GM19238 (cell line): Measurements from ENCODE around the gene CLIP3.
"Not testable (repeated sequence)": the region's sequence is repeated elsewhere in the genome, so short reads cannot be mapped to it uniquely, and the experiment has no call there.

Experiments used
- DNase-seq: peaks from one replicate; pipeline ENCODE4 v3.0.0; 2011; ENCODE audit warnings: low spot score; ENCODE audit not compliant: insufficient read length

Gene CLIP3, protein sequence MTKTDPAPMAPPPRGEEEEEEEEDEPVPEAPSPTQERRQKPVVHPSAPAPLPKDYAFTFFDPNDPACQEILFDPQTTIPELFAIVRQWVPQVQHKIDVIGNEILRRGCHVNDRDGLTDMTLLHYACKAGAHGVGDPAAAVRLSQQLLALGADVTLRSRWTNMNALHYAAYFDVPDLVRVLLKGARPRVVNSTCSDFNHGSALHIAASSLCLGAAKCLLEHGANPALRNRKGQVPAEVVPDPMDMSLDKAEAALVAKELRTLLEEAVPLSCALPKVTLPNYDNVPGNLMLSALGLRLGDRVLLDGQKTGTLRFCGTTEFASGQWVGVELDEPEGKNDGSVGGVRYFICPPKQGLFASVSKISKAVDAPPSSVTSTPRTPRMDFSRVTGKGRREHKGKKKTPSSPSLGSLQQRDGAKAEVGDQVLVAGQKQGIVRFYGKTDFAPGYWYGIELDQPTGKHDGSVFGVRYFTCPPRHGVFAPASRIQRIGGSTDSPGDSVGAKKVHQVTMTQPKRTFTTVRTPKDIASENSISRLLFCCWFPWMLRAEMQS

DNA sequence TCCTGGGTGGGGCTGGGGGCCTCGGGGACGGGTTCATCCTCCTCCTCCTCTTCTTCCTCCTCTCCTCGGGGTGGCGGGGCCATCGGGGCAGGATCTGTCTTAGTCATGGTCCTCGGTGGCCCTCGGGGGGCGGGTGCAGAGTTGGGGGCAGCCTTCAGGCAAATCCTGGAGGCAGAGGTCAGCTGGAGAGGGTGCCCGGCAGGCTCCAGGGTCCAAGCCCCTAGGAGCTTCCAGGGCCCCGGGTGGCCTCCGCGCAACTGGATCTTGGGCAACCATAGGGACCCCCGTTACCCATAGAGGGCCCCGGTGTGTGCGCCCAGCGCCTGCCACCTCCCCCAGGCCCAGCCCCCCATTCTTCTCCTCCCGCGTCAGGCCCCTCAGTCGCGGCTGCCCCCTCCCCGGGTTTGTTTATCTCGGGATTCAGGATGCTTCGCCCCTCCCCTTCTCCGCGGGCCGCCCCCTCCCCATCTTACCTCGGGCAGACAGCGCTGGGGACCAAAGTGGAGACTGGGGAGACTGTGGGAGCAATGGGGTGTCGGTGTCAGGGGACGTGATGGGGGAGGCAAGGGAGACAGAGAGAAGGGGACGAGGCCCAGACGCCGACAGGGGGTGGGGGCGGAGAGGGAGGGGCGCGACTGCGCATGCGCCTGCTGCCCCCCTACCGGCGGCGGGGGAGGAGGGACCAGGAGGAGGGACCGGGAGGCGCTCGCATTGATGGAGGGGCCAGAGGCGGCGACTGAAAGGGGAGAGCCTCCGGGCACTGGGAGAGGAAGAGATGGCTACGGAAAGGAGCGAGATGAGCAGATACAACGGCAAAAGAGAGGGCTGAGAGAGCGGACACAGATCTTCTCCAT is at the start of gene CLIP3:
TSS of gene CLIP3 (minus strand) at position 623 of the 854 bp plus-strand sequence. CDS start at position 107, 516 bp downstream.
- DNase-seq, result peak; percentile 82

DNA sequence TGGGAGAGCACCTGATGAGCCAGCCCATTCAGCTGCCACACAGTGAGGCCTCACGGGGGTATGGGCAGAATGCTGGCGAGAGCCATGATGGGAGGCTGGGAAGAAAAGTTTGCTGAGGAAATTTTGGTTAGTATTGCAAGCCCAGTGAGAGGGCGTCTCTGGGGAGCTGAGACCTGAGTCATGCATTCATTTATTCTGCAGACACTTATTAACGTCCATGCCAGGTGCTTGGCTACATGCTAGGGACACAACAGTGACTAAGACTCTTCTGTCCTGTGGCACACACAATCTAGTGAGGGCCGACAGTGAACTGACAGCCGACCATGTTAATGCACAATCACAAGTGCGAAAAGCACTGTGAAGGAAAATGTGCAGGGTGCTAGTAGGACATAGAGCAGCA is 49.2 kb upstream of the CLIP3 start:
- DNase-seq, result no peak

DNA sequence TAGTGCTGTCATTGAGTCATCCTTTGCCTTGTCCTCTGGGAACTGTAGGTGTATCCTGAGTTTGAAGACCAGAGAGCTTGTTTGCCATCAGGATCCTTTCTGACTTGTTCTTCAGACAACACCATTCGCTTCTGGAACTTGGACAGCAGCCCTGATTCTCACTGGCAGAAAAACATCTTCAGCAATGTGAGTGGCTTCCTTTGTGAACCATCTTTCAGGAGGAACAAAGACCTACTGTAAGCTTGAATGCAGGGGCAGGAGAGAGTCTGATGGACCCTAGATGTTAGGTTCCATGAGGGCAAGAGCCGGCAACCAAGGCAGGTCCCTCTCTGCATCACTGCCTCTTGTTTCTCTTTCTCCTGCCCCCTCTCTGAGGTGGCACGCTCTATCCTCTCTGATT is 48.7 kb upstream of the CLIP3 start:
- DNase-seq, result no peak

DNA sequence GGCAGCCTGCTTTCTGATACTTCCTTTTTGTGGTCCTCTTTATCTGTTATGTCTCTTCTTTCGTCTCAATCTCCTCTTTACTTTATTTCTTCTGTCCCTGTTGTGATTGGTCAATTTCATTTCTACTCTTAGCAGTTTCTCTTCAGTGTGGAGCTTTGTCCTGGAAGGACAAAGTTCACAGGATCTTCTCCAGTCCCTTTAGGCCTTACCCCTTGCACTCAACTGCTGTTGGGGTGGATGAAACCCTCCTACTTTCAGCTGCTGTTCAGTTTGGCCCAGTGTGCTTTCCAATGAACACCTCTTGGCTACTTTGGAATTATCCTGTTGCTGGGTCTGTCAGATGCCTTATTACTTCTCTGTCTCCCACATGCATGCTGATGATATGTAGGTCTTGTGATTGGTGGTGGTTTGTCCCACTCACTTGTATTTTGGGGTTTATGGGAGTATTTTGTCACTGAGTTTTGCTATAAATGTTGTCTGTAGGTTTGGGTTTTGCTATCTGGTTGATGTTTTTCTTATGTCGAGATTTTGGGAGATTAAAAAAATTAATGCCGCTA is 46.8 kb upstream of the CLIP3 start:
- DNase-seq, result no peak

DNA sequence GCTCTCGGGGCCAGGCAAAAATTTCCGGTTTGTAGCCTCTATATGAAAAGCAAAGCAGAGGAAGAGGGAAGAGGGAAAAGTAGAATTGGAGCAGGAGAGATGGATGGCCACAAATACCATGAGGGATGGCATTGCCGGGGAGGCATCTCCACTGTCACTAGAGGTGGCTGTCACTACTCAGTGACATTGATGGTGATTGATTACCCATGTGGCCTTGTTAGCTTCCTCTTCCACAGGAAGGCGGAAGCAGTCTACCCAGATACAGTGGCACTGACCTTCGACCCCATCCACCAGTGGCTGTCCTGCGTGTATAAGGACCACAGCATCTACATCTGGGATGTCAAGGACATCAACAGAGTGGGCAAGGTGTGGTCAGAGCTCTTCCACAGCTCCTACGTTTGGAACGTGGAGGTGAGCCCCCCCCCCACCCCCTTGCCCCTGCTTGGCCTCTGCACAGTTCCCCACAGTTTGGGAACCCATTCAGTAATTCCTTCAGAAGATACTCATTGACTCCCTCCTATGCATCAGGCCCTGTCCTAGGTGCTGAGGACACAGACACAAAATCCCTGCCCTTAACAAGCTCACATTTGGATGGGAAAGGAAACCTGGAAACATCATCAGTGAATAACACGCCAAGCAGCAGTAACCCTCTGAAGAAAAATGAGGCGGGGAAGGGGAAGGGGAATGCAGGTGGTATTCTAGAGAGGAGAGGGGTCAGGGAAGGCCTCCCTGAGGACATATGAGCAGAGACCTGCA is 40.6 kb upstream of the CLIP3 start:
- no peak for DNase-seq

DNA sequence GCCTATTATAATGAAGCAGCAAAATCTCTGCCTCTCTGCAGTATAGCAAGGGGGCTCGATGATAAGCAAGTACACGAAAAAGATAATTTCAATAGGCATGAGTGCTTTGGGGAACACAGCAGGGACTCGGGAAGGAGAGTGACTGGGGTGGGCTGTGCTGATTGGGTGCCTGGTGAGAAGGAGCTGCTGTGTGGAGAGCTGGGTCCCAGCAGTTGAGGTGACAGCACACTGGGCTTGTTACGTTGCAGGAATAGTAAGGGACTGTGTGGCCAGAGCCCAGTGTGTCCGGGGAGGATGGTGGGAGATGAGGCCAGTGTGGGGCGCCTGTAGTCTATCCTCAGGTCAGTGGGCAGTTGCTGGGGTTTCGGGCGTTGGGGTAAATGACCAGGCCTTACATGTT is 39.4 kb upstream of the CLIP3 start:
- no peak for DNase-seq

DNA sequence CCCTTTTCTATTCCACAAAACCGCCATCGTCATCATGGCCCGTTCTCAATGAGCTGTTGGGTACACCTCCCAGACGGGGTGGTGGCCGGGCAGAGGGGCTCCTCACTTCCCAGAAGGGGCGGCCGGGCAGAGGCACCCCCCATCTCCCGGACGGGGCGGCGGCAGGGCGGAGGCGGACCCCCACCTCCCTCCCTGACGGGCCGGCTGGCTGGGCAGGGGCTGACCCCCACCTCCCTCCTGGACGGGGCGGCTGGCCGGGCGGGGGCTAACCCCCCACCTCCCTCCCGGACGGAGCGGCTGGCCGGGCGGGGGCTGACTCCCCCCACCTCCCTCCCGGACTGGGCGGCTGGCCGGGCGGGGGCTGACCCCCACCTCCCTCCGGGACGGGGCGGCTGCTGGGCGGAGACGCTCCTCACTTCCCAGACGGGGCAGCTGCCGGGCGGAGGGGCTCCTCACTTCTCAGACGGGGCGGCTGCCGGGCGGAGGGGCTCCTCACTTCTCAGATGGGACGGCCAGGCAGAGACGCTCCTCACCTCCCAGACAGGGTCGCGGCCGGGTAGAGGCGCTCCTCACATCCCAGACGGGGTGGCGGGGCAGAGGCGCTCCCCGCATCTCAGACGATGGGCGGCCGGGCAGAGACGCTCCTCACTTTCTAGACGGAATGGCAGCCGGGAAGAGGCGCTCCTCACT is 36.3 kb upstream of the CLIP3 start:
- DNase-seq, result not testable (repeated sequence)

DNA sequence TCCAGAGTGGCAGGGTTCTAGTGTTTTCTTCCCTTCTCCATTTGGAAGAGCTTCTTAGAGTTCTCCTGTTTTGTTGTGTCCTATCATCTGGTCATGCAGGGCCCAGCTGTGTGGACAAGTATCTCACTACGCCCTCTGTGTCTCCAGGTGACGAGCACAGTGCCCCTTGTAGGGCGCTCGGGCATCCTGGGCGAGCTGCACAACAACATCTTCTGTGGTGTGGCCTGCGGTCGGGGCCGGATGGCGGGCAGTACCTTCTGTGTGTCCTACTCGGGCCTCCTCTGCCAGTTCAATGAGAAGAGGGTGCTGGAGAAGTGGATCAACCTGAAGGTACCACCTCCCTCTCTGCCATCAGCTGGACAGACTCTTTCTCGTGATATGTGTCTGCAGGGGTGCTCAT is 35.0 kb upstream of the CLIP3 start:
- DNase-seq, result no peak

DNA sequence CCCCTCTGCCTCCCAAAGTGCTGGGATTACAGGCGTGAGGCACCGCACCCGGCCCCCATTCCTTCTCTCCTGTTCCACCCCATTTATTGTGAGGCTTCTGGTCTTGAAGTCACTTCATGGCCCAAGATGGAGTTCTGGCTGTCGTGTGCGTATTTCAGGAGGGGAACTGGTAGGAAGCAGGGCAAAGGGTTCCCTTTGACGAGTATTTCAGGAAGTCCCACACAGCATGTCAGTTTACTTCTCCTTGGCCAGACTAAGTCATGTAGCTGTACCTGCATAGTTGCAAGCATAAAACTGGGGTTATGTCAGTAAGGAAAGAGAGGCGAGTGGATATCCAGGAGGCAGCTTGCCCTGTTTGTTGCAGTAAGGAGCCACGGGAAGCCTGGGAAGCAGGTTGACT is 32.2 kb upstream of the CLIP3 start:
- no peak for DNase-seq

DNA sequence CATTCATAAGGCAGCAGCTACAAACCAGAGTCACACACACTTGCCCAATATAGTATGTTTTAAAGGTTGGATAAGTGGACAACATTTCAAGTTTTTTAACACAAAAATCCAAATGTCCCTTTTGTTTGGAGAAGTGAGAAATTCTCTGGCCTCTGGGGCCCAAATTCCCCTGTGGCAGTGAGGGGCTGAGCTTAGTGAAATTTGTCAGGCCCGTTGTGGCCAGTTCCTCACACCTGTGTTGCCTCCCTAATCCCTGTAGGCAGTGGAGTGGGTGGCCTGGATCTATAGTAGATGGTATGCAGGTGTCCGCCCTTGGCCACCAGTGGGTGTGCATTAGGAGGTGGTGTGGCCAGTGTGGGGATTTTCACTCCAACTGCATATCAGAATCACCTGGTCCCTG is 28.7 kb upstream of the CLIP3 start:
- DNase-seq, result no peak

DNA sequence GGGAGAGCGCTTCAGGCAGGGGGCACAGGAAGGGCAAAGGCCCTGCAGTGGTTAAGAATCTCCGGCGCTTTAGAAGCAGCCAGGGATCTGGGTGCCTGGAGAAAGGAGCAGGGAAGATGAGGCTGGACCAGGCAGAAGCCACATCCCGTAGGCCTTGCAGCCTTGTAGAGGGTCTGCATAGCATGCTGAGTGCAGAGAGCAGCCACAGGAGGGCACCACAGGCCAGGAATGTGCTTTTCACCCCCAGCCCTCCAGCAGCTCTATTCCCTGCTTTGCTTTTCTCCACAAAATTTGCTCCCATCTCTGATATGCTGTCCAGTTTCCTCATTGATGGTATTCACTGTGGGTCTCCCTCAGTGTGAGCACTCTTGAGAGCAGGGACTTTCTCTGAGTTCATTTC is 27.8 kb upstream of the CLIP3 start:
- DNase-seq, result no peak

DNA sequence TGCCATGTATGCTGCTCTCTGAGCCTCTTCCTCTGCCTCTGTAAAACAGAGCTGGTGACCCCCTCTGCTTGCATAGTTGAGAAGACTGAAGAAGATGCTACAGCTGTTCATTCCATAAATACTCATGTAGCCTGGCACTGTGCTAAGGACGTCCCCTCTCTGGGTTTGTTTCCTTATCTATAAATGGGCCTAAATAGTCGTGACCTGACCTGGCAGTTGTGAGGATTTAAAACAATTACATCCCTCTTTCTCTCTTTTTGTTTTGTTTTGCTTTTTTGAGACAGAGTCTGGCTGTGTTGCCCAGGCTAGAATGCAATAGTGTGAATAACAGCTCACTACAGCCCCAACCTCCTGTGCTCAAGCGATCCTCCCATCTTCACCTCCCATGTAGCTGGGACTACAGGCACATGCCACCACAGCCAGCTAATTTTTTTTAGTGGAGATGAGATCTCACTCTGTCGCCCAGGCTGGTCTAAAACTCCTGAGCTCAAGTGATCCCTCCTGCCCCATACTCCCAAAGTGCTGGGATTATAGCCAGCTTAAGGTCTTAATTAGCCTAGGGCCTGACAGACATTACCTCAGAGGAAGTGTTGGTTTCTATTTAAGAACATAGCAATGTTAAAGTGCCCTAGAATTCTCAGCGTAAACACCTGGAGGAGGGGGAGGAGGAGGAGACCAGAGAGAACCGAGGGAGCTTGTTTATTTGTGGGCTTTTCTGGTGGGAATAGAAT is 26.7 kb upstream of the CLIP3 start:
- no peak for DNase-seq

DNA sequence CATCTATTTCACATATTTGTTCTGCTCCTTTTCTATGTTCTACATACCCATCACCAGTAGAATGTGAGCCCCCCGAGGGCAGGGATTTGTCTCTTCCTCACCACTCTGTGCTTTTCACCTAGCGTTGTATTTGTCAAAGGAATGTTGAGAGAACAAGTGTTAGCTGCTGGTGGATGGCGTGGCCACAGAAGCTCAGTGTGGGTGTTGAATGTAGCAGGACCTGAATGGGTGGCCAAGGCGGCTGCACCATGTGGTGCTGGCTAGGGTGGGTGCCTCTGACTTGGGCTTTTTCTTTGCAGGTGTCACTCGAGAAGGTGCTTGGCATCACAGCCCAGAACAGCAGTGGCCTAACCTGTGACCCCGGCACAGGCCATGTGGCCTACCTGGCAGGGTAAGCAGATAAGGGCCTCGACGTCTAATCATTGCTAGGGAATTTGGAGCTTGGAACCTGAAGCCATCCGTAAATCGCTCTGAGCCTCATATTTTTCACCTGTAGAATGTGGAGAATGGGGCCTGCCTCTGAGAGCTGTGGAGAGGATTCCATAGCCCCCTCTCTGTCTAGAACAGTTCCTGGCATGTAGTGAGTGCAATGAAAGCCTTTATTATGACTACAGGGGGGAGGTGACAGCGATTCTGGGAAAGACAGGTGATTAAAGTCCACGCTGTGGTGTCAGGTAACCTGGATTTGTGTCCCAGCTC is 26.0 kb upstream of the CLIP3 start:
- no peak for DNase-seq

DNA sequence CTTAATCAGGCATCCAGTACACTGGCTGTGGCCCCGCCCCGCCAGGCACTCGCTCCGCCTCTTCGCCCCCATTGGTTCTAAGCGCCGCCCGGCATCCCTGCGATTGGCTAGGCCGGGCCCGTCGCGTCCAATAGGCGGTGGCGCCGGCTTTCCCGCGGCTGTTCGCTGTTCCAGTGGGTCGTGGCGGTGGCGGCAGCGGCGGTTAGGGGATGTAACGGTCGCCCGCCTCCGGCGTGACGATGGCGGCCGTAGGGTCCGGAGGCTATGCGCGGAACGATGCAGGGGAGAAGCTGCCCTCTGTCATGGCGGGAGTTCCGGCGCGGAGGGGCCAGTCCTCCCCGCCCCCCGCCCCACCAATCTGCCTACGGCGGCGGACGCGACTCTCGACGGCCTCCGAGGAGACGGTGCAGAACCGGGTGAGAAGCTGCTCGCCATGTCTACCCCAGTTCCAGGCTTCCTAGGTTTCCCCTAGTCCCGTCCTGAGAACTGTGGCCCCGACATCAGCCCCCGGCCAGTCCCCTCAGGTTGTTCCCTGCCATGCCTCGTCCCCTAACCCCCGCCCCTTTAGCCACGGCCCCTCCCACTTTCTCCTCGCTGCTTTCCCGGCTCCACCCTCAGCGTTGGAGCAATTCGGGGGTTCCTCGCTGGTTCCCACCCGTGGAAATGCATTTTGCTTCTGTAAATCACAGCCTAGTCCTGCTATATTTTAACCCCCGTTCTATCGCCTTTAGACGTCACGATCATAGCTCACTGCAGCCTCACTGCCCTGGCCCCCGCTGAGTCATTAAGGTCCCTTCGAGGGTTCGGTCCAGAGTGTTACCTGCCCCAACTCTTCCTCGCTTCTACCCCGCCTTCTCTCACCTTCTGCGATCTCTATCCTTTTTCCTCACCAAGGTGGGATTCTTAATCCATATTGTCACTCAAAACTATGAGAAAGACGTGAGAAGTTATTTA is 22.3 kb upstream of the CLIP3 start, which contains the start of gene WDR62:
TSS of gene WDR62 (plus strand) at position 165 of the 954 bp plus-strand sequence. CDS start at position 240, 75 bp downstream.
- peak; percentile 95 for DNase-seq

DNA sequence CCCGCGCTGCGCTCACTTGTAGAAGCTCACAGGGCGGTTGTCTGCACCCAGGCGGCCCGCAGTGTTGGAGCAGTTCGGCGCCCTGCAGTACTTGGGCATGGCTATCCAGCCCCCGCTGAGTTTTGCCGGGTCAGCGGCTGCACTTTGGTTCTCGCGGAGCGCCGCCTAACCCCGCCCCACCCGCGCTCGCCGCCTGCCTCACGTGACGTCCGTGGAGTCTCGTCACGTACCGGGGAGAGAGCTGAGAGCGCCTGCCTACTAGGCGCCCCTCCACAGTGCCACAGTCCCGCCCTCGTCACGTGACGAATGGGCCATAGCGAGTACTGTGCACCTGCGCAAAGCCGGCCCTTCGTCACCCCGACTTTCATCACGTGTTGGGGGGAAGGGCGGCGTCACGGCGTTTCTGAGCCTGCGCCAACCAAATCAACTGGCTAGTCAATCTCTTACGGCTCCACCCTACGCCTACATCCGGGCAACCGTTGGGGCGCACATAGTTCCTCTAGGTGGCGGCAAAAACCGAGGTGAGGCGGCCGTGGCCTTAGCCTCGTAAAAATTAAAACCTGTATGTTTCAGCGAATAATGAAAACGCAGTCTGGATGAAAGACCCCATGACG is 21.6 kb upstream of the CLIP3 start, which contains the start of gene THAP8:
TSS of gene THAP8 (minus strand) at position 167 of the 614 bp plus-strand sequence. CDS start at position 99, 68 bp downstream.
- DNase-seq, result peak; percentile 98

DNA sequence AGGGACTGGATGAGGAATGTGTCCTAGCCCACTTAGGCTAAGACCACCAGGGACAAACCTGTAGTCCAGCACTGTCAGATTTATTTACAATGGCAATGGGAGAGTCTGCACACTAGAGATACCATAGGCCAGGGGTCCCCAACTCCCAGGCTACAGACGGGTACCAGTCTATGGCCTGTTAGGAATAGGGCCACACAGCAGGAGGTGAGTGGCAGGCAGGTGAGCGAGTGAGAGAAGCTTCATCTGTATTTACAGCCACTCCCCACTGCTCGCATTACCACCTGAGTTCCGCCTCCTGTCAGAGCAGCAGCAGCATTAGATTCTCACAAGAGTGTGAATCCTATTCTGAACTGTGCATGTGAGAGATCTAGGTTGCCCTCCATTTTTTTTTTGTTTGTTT is 19.0 kb upstream of the CLIP3 start:
- no peak for DNase-seq

DNA sequence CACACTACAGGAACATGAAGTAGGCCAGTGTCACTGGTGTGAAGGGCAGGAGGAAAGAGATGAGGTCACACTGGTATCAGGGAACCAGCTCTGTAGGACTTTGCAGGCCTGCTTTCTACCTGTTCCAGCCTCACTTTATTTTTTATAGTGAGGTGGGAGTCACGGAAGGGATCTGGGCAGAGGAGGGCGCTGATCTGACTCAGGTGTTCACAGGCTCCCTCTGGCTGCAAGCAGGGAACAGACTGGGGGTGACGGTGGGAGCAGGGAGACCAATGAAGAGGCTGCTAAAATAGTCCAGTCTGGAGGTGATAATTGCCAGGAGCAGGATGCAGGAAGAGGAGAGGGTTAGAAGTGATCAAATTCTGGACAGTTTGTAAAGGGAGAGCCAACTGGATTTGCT is 18.6 kb upstream of the CLIP3 start:
- DNase-seq, result no peak
